ENCODE results near the gene NPDC1.

- TF ChIP-seq, protein P1, sequence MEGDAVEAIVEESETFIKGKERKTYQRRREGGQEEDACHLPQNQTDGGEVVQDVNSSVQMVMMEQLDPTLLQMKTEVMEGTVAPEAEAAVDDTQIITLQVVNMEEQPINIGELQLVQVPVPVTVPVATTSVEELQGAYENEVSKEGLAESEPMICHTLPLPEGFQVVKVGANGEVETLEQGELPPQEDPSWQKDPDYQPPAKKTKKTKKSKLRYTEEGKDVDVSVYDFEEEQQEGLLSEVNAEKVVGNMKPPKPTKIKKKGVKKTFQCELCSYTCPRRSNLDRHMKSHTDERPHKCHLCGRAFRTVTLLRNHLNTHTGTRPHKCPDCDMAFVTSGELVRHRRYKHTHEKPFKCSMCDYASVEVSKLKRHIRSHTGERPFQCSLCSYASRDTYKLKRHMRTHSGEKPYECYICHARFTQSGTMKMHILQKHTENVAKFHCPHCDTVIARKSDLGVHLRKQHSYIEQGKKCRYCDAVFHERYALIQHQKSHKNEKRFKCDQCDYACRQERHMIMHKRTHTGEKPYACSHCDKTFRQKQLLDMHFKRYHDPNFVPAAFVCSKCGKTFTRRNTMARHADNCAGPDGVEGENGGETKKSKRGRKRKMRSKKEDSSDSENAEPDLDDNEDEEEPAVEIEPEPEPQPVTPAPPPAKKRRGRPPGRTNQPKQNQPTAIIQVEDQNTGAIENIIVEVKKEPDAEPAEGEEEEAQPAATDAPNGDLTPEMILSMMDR (IDR thresholded peaks at IDR 0.05; ENCODE audit: low read length) = no peak
- TF ChIP-seq EZH2phosphoT487 (IDR thresholded peaks at IDR 0.05; ENCODE audit: low read length) = no peak
These were observed 486 bp downstream of the NPDC1 start for GRCh38 chr9:137045294-137046087.
